ENCODE results near the gene SH3BP5.

Gene SH3BP5

GRCh38 chr3:15253023-15253697, 79.2 kb downstream of the SH3BP5 start:
- no peak for DNase-seq (ENCODE audit: low read depth, low spot score)

- no peak for DNase-seq (ENCODE audit: low read depth, low spot score)
Observed at GRCh38 chr3:15246186-15246585, 86.2 kb downstream of the SH3BP5 start.

- DNase-seq (ENCODE audit: low read depth, low spot score), result no peak
Observed at GRCh38 chr3:15243822-15244482, 88.4 kb downstream of the SH3BP5 start.

GRCh38 chr3:15241341-15241740, 91.0 kb downstream of the SH3BP5 start:
- no peak for DNase-seq (ENCODE audit: low read depth, low spot score)

- DNase-seq (ENCODE audit: low read depth, low spot score), result no peak
Observed at GRCh38 chr3:15229262-15229661, 103.1 kb downstream of the SH3BP5 start.

GRCh38 chr3:15228147-15228546, 104.2 kb downstream of the SH3BP5 start:
- no peak for DNase-seq (ENCODE audit: low read depth, low spot score)

GRCh38 chr3:15223685-15224572, 108.5 kb downstream of the SH3BP5 start:
- peak; percentile 26 for DNase-seq (ENCODE audit: low read depth, low spot score)

GRCh38 chr3:15221574-15222217, 110.7 kb downstream of the SH3BP5 start:
- no peak for DNase-seq (ENCODE audit: low read depth, low spot score)

- no peak for DNase-seq (ENCODE audit: low read depth, low spot score)
Observed at GRCh38 chr3:15220661-15221060, 111.7 kb downstream of the SH3BP5 start.

- no peak for DNase-seq (ENCODE audit: low read depth, low spot score)
Observed at GRCh38 chr3:15220056-15220455, 112.3 kb downstream of the SH3BP5 start.

GRCh38 chr3:15218689-15219088, 113.7 kb downstream of the SH3BP5 start:
- DNase-seq (ENCODE audit: low read depth, low spot score), result no peak

- DNase-seq (ENCODE audit: low read depth, low spot score), result no peak
Observed at GRCh38 chr3:15217841-15218267, 114.5 kb downstream of the SH3BP5 start.

- DNase-seq (ENCODE audit: low read depth, low spot score), result no peak
Observed at GRCh38 chr3:15217011-15217671, 115.2 kb downstream of the SH3BP5 start.

- DNase-seq (ENCODE audit: low read depth, low spot score), result no peak
Observed at GRCh38 chr3:15216501-15216900, 115.9 kb downstream of the SH3BP5 start.

- no peak for DNase-seq (ENCODE audit: low read depth, low spot score)
Observed at GRCh38 chr3:15215996-15216395, 116.4 kb downstream of the SH3BP5 start.

GRCh38 chr3:15214758-15215157, 117.6 kb downstream of the SH3BP5 start:
- no peak for DNase-seq (ENCODE audit: low read depth, low spot score)

GRCh38 chr3:15211937-15212336, 120.4 kb downstream of the SH3BP5 start:
- DNase-seq (ENCODE audit: low read depth, low spot score), result no peak

GRCh38 chr3:15207836-15208504, 124.4 kb downstream of the SH3BP5 start:
- no peak for DNase-seq (ENCODE audit: low read depth, low spot score)

- DNase-seq (ENCODE audit: low read depth, low spot score), result peak; percentile 47
Observed at GRCh38 chr3:15206662-15207576, 125.5 kb downstream of the SH3BP5 start.
